Gastrocnemius medialis (tissue), 4 donors: Measurements from ENCODE around the gene ASB6. TPM values are rescaled to one million over a fixed set of nuclear protein-coding genes. Genes with fewer than 3 reads are reported as not detected.

Source experiments
- ATAC-seq, 2 donors: fragments of 150-250 bp; one replicate each; pipeline ENCODE4 v1.9.1; 2016
- DNase-seq, 2 donors: peaks; one replicate each; pipeline ENCODE4 v3.0.0-alpha.2; 2019
- H3K27ac ChIP-seq, 4 donors: fragments of 200-600 bp; sonication (generic); 1 replicate in 1 of 4; 2 replicates in 3 of 4; pipeline ENCODE4 v1.5.1; 2016 to 2018; ENCODE audit warnings: mild to moderate bottlenecking in 2 of 4, moderate library complexity in 1 of 4
- H3K27me3 ChIP-seq, 3 donors: fragments of 200-600 bp; sonication (generic) in 2 of 3; 1 replicate in 1 of 3; 2 replicates in 2 of 3; pipeline versions ENCODE4 v1.5.1 to v1.6.0; 2016 to 2019; ENCODE audit warnings: mild to moderate bottlenecking in 1 of 3, moderate library complexity in 1 of 3
- H3K36me3 ChIP-seq, 2 donors: fragments of 200-600 bp; sonication (generic) in 1 of 2; one replicate each; pipeline ENCODE4 v1.5.1; 2017 to 2018
- H3K4me1 ChIP-seq, 2 donors: fragments of 200-600 bp; sonication (generic) in 1 of 2; one replicate each; pipeline ENCODE4 v1.5.1; 2016 to 2017; ENCODE audit warnings: mild to moderate bottlenecking in 2 of 2
- H3K4me3 ChIP-seq, 4 donors: fragments of 200-600 bp; sonication (generic) in 3 of 4; 1 replicate in 1 of 4; 2 replicates in 3 of 4; pipeline ENCODE4 v1.5.1; 2016 to 2019; ENCODE audit warnings: mild to moderate bottlenecking in 2 of 4
- H3K9me3 ChIP-seq, 3 donors: fragments of 200-600 bp; sonication (generic) in 2 of 3; 1 replicate in 1 of 3; 2 replicates in 2 of 3; pipeline ENCODE4 v1.5.1; 2016 to 2019
- CTCF ChIP-seq, 5 experiments: fragments of 450-650 bp in 3 of 5; fragments of 200-600 bp in 2 of 5; sonication (generic) in 2 of 5; IDR thresholded peaks in 4 of 5; conservative IDR thresholded peaks in 1 of 5; 1 replicate in 4 of 5; 2 replicates in 1 of 5; pipeline ENCODE4 v1.5.1; 2016 to 2019; ENCODE audit warnings: antibody characterized with exemption in 5 of 5, mild to moderate bottlenecking in 3 of 5, moderate library complexity in 3 of 5
- POLR2A ChIP-seq, 2 donors: fragments of 450-650 bp; IDR thresholded peaks; one replicate each; pipeline ENCODE4 v1.6.1; 2017; ENCODE audit warnings: antibody characterized with exemption in 2 of 2, mild to moderate bottlenecking in 2 of 2, moderate library complexity in 2 of 2
- in situ Hi-C, 4 donors: fragments of 200-750 bp; cut with MboI; loops; one replicate each; pipeline versions ENCODE4 v1.15.0 to v1.8.0; 2017; ENCODE audit warnings: low sequenced_read_pairs in 4 of 4
- intact Hi-C: fragments of 100-400 bp; cut with DNase I; formaldehyde crosslinking; loops from one replicate; pipeline ENCODE4 v1.15.1; 2023; ENCODE audit warnings: low total_unique reads
- total RNA-seq, 4 donors: library from RNA; depleted of rRNA; stranded (reverse); fragments of >200 nt; gene quantifications; one replicate each; pipeline versions ENCODE4 v1.1.0 to v1.2.3, GENCODE V29; 2016

The ASB6 gene
- total RNA-seq, 4 donors from 2014 or later = 14.4 to 24.0 (median 19.4) TPM

- Histone ChIP-seq H3K27me3 (no peaks in the 10 kb centered on the region), H3K4me3 (peak overlapping the region in 1 of 4 donors; percentile 9), H3K4me1 (no peaks in the 10 kb centered on the region), H3K27ac (no peak overlapping the region), H3K36me3 (no peaks in the 10 kb centered on the region), H3K9me3 (no peaks in the 10 kb centered on the region)
- DNase-seq (no peak), ATAC-seq (no peak)
- in situ Hi-C loops = loop anchor here in 2 of 4 donors (5.0 to 10.0 kb wide), 2 partner anchors 128 to 130 kb away; no protein-coding TSS in a partner anchor
- intact Hi-C loops = no loop called here
- TF ChIP-seq POLR2A (IDR thresholded peaks at IDR 0.05) (no peak), CTCF (IDR thresholded peaks at IDR 0.05 in 4 of 5, conservative IDR thresholded peaks at IDR 0.05 in 1 of 5) (no peak)
Observed at GRCh38 chr9:129654554-129655040, 12.6 kb upstream of the ASB6 start.

GRCh38 chr9:129653823-129654553, 12.0 kb upstream of the ASB6 start:
- no peak for TF ChIP-seq POLR2A (IDR thresholded peaks at IDR 0.05)
- intact Hi-C loops (no loop called here), in situ Hi-C loops (loop anchor here in 1 of 4 donors (10.0 kb wide), 1 partner anchor 131 kb away; no protein-coding TSS in a partner anchor)
- no peak overlapping the region for H3K27ac ChIP-seq
- no peaks in the 10 kb centered on the region for H3K36me3 ChIP-seq
- no peak for ATAC-seq
- no peak overlapping the region for H3K4me3 ChIP-seq
- no peaks in the 10 kb centered on the region for H3K27me3 ChIP-seq
- no peaks in the 10 kb centered on the region for H3K4me1 ChIP-seq
- no peaks in the 10 kb centered on the region for H3K9me3 ChIP-seq
- no peak for DNase-seq

- Histone ChIP-seq H3K9me3 (no peaks in the 10 kb centered on the region), H3K36me3 (no peaks in the 10 kb centered on the region), H3K4me3 (no peak overlapping the region), H3K27me3 (no peaks in the 10 kb centered on the region), H3K27ac (no peak overlapping the region), H3K4me1 (no peaks in the 10 kb centered on the region)
- intact Hi-C loops = no loop called here
- TF ChIP-seq CTCF (IDR thresholded peaks at IDR 0.05 in 4 of 5, conservative IDR thresholded peaks at IDR 0.05 in 1 of 5) (no peak), POLR2A (IDR thresholded peaks at IDR 0.05) (no peak)
- in situ Hi-C loops = loop anchor here in 1 of 4 donors (10.0 kb wide), 1 partner anchor 134 kb away; no protein-coding TSS in a partner anchor
- ATAC-seq (no peak), DNase-seq (no peak)
Observed at GRCh38 chr9:129650680-129651235, 8.8 kb upstream of the ASB6 start.

- ATAC-seq (no peak), DNase-seq (no peak)
- H3K4me3 ChIP-seq = no peak overlapping the region
- H3K27ac ChIP-seq = no peak overlapping the region
- intact Hi-C loops (no loop called here), in situ Hi-C loops (loop anchor here in 3 of 4 donors (10.0 to 25.0 kb wide), 2 partner anchors 135 to 137 kb away; no protein-coding TSS in a partner anchor)
- H3K27me3 ChIP-seq = no peaks in the 10 kb centered on the region
- H3K4me1 ChIP-seq = no peaks in the 10 kb centered on the region
- H3K9me3 ChIP-seq = no peaks in the 10 kb centered on the region
- TF ChIP-seq CTCF (IDR thresholded peaks at IDR 0.05 in 4 of 5, conservative IDR thresholded peaks at IDR 0.05 in 1 of 5) (no peak), POLR2A (IDR thresholded peaks at IDR 0.05) (no peak)
- H3K36me3 ChIP-seq = no peaks in the 10 kb centered on the region
Observed at GRCh38 chr9:129649726-129650679, 8.1 kb upstream of the ASB6 start.
